Neural cell (in vitro differentiated cells): Measurements from ENCODE around the gene AXIN1. TPM values are rescaled to one million over a fixed set of nuclear protein-coding genes. Genes with fewer than 3 reads are reported as not detected.
"Not testable (repeated sequence)": the region's sequence is repeated elsewhere in the genome, so short reads cannot be mapped to it uniquely, and the experiment has no call there.

Experiments
- H2AFZ ChIP-seq: fragments of 200-600, 300-800 bp; sonication (generic), shearing (Covaris generic); 2 replicates; pipeline ENCODE4 v1.6.0; 2014; ENCODE audit warnings: low read depth, mild to moderate bottlenecking, antibody characterized with exemption, low read length, moderate library complexity
- H3F3A ChIP-seq: fragments of 200-600 bp; shearing (Covaris generic); 2 replicates; pipeline ENCODE4 v1.6.1; 2016; ENCODE audit warnings: mild to moderate bottlenecking, moderate library complexity, mixed read lengths, antibody characterized with exemption, low read length; ENCODE audit not compliant: insufficient read depth, poor library complexity, severe bottlenecking
- H3K27ac ChIP-seq: fragments of 200-600, 300-800 bp; sonication (generic), shearing (Covaris generic); 2 replicates; pipeline ENCODE4 v1.5.1; 2014; ENCODE audit warnings: mild to moderate bottlenecking, low read length, moderate library complexity
- H3K27me3 ChIP-seq: fragments of 300-800, 200-600 bp; sonication (generic), shearing (Covaris generic); 2 replicates; pipeline ENCODE4 v1.6.0; 2014; ENCODE audit warnings: mild to moderate bottlenecking, low read depth, low read length, moderate library complexity; ENCODE audit not compliant: insufficient read depth
- H3K36me3 ChIP-seq: fragments of 300-800, 200-600 bp; sonication (generic), shearing (Covaris generic); 2 replicates; pipeline ENCODE4 v1.5.1; 2014; ENCODE audit warnings: mild to moderate bottlenecking, antibody characterized with exemption, low read length, moderate library complexity; ENCODE audit not compliant: insufficient read depth
- H3K4me2 ChIP-seq: fragments of 300-800, 200-600 bp; sonication (generic), shearing (Covaris generic); 2 replicates; pipeline ENCODE4 v1.6.0; 2014; ENCODE audit warnings: mild to moderate bottlenecking, low read length
- H3K4me3 ChIP-seq: fragments of 300-800, 200-600 bp; sonication (generic), shearing (Covaris generic); 2 replicates; pipeline ENCODE4 v1.5.1; 2014; ENCODE audit warnings: mild to moderate bottlenecking, low read length, moderate library complexity
- H3K79me2 ChIP-seq: fragments of 200-600 bp; shearing (Covaris generic); replicated peaks from 2 replicates; pipeline ENCODE4 v1.6.0; 2014; ENCODE audit warnings: mild to moderate bottlenecking, low read length, moderate library complexity; ENCODE audit not compliant: insufficient read depth
- H3K9ac ChIP-seq: fragments of 300-800, 200-600 bp; sonication (generic), shearing (Covaris generic); 2 replicates; pipeline ENCODE4 v1.6.1; 2016; ENCODE audit warnings: mild to moderate bottlenecking, low read length, mixed read lengths
- H3K9me2 ChIP-seq: fragments of 200-600 bp; shearing (Covaris generic); 2 replicates; pipeline ENCODE4 v1.6.1; 2016; ENCODE audit warnings: mild to moderate bottlenecking, low read length, mixed read lengths; ENCODE audit not compliant: insufficient read depth
- H3K9me3 ChIP-seq: fragments of 200-600, 300-800 bp; sonication (generic), shearing (Covaris generic); 2 replicates; pipeline ENCODE4 v1.6.1; 2016; ENCODE audit warnings: mild to moderate bottlenecking, mixed run types, low read length, moderate library complexity, mixed read lengths
- H4K20me1 ChIP-seq: fragments of 200-600 bp; shearing (Covaris generic); 2 replicates; pipeline ENCODE4 v1.6.1; 2016; ENCODE audit warnings: mild to moderate bottlenecking, mixed run types; ENCODE audit not compliant: insufficient read depth
- CTCF ChIP-seq: fragments of 450-650 bp; IDR thresholded peaks from 2 replicates; pipeline ENCODE4 v1.5.1; 2014; ENCODE audit warnings: antibody characterized with exemption, mild to moderate bottlenecking, moderate library complexity; ENCODE audit not compliant: poor library complexity, severe bottlenecking
- EP300 ChIP-seq: fragments of 450-650 bp; conservative IDR thresholded peaks from 2 replicates; pipeline ENCODE4 v1.6.1; 2014; ENCODE audit warnings: antibody characterized with exemption, mild to moderate bottlenecking, moderate library complexity; ENCODE audit not compliant: poor library complexity, severe bottlenecking
- EZH2 ChIP-seq: fragments of 200-600, 300-800 bp; shearing (Covaris generic), sonication (generic); IDR thresholded peaks from 2 replicates; pipeline ENCODE4 v1.6.1; 2014; ENCODE audit warnings: antibody characterized with exemption, low read length, borderline replicate concordance, mild to moderate bottlenecking; ENCODE audit not compliant: insufficient read depth, poor library complexity, severe bottlenecking
- MXI1 ChIP-seq: fragments of 450-650 bp; conservative IDR thresholded peaks from 2 replicates; pipeline ENCODE4 v1.6.1; 2014; ENCODE audit warnings: antibody characterized with exemption, mild to moderate bottlenecking; ENCODE audit not compliant: poor library complexity, severe bottlenecking
- POLR2AphosphoS5 ChIP-seq: IDR thresholded peaks from 2 replicates; pipeline ENCODE4 v1.6.1; 2012
- RAD21 ChIP-seq: fragments of 450-650 bp; conservative IDR thresholded peaks from 2 replicates; pipeline ENCODE4 v1.6.1; 2014; ENCODE audit warnings: antibody characterized with exemption, mild to moderate bottlenecking, moderate library complexity
- REST ChIP-seq: IDR thresholded peaks from 2 replicates; pipeline ENCODE4 v1.6.1; 2012; ENCODE audit warnings: borderline replicate concordance
- SMC3 ChIP-seq: fragments of 450-650 bp; conservative IDR thresholded peaks from 2 replicates; pipeline ENCODE4 v1.6.1; 2014; ENCODE audit warnings: antibody characterized with exemption, mild to moderate bottlenecking, moderate library complexity; ENCODE audit not compliant: poor library complexity
- TAF1 ChIP-seq: IDR thresholded peaks from 2 replicates; pipeline ENCODE4 v1.6.1; 2012; ENCODE audit warnings: low read depth
- polyA plus RNA-seq: library from polyadenylated mRNA; depleted of rRNA; stranded (reverse); fragments of >200 nt; gene quantifications from 2 replicates; pipeline ENCODE4 v1.2.3, GENCODE V29; 2014

AXIN1 gene
- polyA plus RNA-seq, 1 donor from 2014 or later: 30.5 TPM

DNA sequence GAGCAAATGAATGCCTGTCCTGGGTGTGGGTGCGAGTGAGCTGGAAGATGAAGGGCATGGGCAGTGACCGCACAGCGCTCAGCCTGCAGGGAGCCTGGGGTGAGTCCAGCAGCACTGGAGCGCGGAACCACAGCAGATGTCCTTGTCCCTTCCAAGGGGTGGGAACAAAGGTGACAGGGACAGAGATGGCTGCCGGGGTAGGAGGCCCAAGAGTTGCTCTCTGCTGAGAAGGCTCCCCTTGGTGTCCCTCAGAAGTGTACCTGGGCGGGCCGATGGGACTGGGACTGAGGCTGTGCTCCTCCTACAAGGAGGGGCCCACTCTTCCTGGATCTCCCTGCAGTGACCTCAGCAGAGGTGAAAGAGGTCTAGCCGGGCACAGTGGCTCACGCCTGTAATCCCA, 36.8 kb upstream of the AXIN1 start:
- H3K4me2 ChIP-seq: no peak overlapping the region
- no peak overlapping the region for H3K4me3 ChIP-seq
- no peaks in the 10 kb centered on the region for H3K36me3 ChIP-seq
- no peaks in the 10 kb centered on the region for H4K20me1 ChIP-seq
- no peaks in the 10 kb centered on the region for H3K9me2 ChIP-seq
- no peak overlapping the region for H3K27ac ChIP-seq
- H3K9ac ChIP-seq: no peak overlapping the region
- no peak for TF ChIP-seq POLR2AphosphoS5
- no peak for TF ChIP-seq TAF1
- TF ChIP-seq EZH2: no peak
- TF ChIP-seq RAD21: no peak
- TF ChIP-seq MXI1: no peak
- no peak for TF ChIP-seq CTCF
- no peak for TF ChIP-seq SMC3
- no peak for TF ChIP-seq REST
- no peak for TF ChIP-seq EP300
- H3K79me2 ChIP-seq: no peaks in the 10 kb centered on the region
- H3K27me3 ChIP-seq: no peaks in the 10 kb centered on the region
- H2AFZ ChIP-seq: no peak overlapping the region
- H3K9me3 ChIP-seq: no peaks in the 10 kb centered on the region
- H3F3A ChIP-seq: no peaks in the 10 kb centered on the region

GRCh38 chr16:387761-388666, 35.5 kb upstream of the AXIN1 start:
- not testable (repeated sequence) for H2AFZ ChIP-seq, H3F3A ChIP-seq, H3K9me2 ChIP-seq, H3K9me3 ChIP-seq, H3K27ac ChIP-seq, H3K4me3 ChIP-seq, H3K79me2 ChIP-seq, H3K36me3 ChIP-seq, H4K20me1 ChIP-seq, H3K4me2 ChIP-seq, H3K9ac ChIP-seq, H3K27me3 ChIP-seq
- TF ChIP-seq CTCF: peak; percentile 26
